ENCODE measurements around the gene HCN2.
"Not testable (repeated sequence)": the region's sequence is repeated elsewhere in the genome, so short reads cannot be mapped to it uniquely, and the experiment has no call there.

Gene HCN2

GRCh38 chr19:618674-619285, 29.1 kb downstream of the HCN2 start:
- no peak for DNase-seq (ENCODE audit: low read depth)
- no peak overlapping the region for H3K4me3 ChIP-seq (ENCODE audit: low read depth, low read length)
- TF ChIP-seq, protein P1, sequence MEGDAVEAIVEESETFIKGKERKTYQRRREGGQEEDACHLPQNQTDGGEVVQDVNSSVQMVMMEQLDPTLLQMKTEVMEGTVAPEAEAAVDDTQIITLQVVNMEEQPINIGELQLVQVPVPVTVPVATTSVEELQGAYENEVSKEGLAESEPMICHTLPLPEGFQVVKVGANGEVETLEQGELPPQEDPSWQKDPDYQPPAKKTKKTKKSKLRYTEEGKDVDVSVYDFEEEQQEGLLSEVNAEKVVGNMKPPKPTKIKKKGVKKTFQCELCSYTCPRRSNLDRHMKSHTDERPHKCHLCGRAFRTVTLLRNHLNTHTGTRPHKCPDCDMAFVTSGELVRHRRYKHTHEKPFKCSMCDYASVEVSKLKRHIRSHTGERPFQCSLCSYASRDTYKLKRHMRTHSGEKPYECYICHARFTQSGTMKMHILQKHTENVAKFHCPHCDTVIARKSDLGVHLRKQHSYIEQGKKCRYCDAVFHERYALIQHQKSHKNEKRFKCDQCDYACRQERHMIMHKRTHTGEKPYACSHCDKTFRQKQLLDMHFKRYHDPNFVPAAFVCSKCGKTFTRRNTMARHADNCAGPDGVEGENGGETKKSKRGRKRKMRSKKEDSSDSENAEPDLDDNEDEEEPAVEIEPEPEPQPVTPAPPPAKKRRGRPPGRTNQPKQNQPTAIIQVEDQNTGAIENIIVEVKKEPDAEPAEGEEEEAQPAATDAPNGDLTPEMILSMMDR (IDR thresholded peaks at IDR 0.05; ENCODE audit: low read depth, low read length, missing control alignments), result no peak

GRCh38 chr19:619286-620002, 29.8 kb downstream of the HCN2 start:
- DNase-seq (ENCODE audit: low read depth), result no peak
- H3K4me3 ChIP-seq (ENCODE audit: low read depth, low read length), result no peak overlapping the region
- TF ChIP-seq, protein P1 (IDR thresholded peaks at IDR 0.05; ENCODE audit: low read depth, low read length, missing control alignments), result no peak

DNA sequence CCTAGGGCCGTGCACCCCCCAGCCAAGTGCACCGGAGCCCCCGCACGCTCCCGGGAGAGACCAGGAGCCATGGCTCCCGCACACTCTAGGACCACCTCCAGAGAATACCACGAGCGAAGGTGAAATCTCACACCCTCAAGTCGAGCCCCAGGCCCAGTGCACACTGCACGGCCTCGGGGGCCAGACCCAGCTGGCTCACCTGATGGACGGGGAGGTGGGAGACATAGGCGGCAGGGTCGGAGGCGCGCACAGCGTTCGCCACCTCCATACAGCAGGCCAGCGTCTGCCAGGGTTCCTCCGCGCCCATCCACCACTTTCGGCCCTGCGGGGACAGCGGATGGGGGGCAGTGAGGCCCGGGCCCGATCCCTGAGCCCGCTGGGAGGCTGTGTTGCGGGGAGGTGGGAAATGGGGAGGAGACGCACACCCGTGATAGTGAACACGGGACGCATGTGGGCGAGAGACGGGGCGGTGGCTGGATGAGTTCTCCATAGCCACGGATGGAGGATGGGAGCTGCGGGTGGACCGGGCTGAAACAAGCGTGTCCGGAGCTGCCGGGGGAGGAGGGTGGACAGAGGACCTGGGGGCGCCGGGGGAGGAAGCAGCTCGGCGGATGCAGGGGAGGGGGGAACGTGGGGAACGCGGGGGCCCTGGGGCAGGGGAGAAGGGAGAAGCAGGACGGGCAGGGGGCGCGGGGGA, 30.6 kb downstream of the HCN2 start:
- TF ChIP-seq, protein P1 (IDR thresholded peaks at IDR 0.05; ENCODE audit: low read depth, low read length, missing control alignments), result no peak
- no peak for DNase-seq (ENCODE audit: low read depth)
- no peak overlapping the region for H3K4me3 ChIP-seq (ENCODE audit: low read depth, low read length)

DNA sequence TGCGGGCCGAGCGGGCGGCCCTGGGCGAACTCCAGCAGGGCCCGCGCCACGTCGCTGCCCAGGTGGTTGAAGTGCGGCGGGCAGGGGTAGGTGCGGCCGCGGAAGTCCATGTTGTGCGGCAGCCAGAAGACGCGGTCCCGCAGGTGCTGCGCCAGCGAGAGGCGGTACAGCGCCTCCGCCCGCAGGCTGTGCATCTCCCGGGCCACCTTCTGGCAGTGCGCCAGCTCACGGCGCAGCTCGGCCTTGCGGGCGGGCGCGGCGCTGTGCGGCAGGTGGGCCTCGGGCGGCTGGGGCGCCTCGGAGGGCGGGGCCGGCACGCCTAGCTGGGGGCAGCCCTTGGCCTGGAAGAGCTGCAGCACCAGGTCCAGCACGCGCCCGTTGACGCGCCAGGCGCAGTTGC, 31.5 kb downstream of the HCN2 start:
- H3K4me3 ChIP-seq (ENCODE audit: low read depth, low read length); DNase-seq (ENCODE audit: low read depth): not testable (repeated sequence)

DNA sequence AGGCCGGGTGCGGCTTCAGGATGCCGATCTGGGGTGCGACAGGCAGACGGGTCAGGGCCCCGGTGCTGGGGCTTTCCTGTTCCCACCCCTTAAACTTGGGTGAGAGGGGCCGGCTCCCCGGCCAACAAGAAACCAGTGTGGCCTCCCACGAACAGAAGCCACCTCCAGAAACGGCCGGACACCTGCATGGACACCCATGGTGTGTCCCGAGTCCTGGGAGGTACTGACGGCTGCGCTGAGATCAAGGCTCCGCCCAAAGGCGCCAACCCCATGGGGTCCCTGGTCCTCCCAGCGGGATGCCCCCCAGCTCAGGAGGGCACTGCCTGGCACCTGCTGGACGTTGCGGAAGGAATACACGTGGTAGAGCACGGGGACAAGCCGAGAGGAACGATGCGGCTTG, 32.1 kb downstream of the HCN2 start:
- no peak overlapping the region for H3K4me3 ChIP-seq (ENCODE audit: low read depth, low read length)
- no peak for DNase-seq (ENCODE audit: low read depth)
- TF ChIP-seq, protein P1 (IDR thresholded peaks at IDR 0.05; ENCODE audit: low read depth, low read length, missing control alignments), result no peak

GRCh38 chr19:622666-623065, 33.0 kb downstream of the HCN2 start:
- TF ChIP-seq, protein P1 (IDR thresholded peaks at IDR 0.05; ENCODE audit: low read depth, low read length, missing control alignments), result no peak
- no peak overlapping the region for H3K4me3 ChIP-seq (ENCODE audit: low read depth, low read length)
- no peak for DNase-seq (ENCODE audit: low read depth)

DNA sequence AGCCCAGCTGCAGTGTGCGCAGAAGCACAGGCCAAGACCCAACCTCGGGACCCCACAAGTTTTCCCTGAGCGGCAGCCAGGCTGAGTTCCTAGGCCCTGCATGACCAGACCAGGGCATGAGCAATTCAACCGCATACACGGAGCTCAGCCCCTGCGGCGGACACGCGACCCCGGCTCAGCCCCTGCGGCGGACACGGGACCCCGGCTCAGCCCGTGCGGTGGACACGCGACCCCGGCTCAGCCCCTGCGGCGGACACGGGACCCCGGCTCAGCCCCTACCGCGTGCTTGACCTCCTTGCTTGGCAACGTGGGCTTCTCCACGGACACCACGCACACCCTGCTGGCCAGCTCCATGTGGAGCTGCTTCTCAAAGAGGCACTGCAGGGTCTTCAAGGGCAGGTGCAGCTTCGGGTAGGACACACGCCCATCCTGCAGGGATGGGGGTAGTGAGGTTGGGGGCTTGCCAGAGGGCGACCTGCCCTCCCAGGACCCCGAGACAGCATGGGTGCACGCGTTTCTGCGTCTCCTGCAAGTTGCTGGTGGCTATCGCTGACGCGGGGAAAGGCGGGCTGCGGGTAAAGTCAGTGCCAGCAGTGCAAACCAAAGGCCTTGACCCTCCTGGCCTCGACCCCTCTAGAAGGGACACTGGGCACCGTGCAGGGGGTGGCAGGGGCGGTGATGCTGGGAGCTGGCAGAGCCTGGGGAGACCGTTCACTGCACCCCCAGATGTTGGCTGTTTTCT, 33.7 kb downstream of the HCN2 start:
- TF ChIP-seq, protein P1 (IDR thresholded peaks at IDR 0.05; ENCODE audit: low read depth, low read length, missing control alignments), result no peak
- no peak for DNase-seq (ENCODE audit: low read depth)
- H3K4me3 ChIP-seq (ENCODE audit: low read depth, low read length), result no peak overlapping the region

Measured in GM12864 (cell line).